ENCODE data around the gene CYP2B6. TPM values are rescaled to one million over a fixed set of nuclear protein-coding genes. Genes with fewer than 3 reads are reported as not detected.

Gene CYP2B6
- total RNA-seq (under 1 TPM in 1 of 5 donors, not detected in 4; 0.87 TPM), polyA plus RNA-seq (not detected)
- long read RNA-seq, donor 1: 0 reads
- long read RNA-seq, donor 2, partial matches to known transcripts: 0 of 1 reads
- long read RNA-seq, donor 2, other reads (novel, unspliced or antisense): 0 of 1 reads
- long read RNA-seq, donor 3: 0 reads
- long read RNA-seq, donor 4: 0 reads
- long read RNA-seq, donor 5: 0 reads
- long read RNA-seq, donor 6: 0 reads
- long read RNA-seq, donor 7, partial matches to known transcripts: 0 of 1 reads
- long read RNA-seq, donor 7, other reads (novel, unspliced or antisense): 0 of 1 reads
- long read RNA-seq, donor 8: 0 reads
- long read RNA-seq, donor 9: 0 reads
- long read RNA-seq, donor 10, partial matches to known transcripts: 5 of 6 reads
- long read RNA-seq, donor 10, other reads (novel, unspliced or antisense): 0 of 6 reads

- H3K27me3 ChIP-seq: peaks cover 0 to 8% (median 0%) of the 10 kb centered on the region in 3 donors
- no peaks in the 10 kb centered on the region for H3K36me3 ChIP-seq
- TF ChIP-seq POLR2AphosphoS5 (IDR thresholded peaks at IDR 0.05) (no peak), EP300 (IDR thresholded peaks at IDR 0.05) (no peak), CTCF (IDR thresholded peaks at IDR 0.05) (no peak), POLR2A (IDR thresholded peaks at IDR 0.05) (no peak)
- DNase-seq: no peak
- H3K9me3 ChIP-seq: peaks cover 0 to 16% (median 15%) of the 10 kb centered on the region in 4 donors
- WGBS, 5 donors: 56 to 84% (median 76%) methylated on average over 2 of the region's 2 CpGs
- peaks cover 0 to 4% (median 0%) of the 10 kb centered on the region in 4 donors for H3K4me1 ChIP-seq
- intact Hi-C loops (cut with DNase I; ENCODE audit: low total_unique reads): no loop called here
- H3K4me3 ChIP-seq: no peak within 1 kb of the TSS
- no peak within 1 kb of the TSS for H3K27ac ChIP-seq
Observed at GRCh38 chr19:40990972-40991381, at the start of gene CYP2B6. CYP2B6 (plus strand) TSS chr19:40991282; CDS start chr19:40991306, 24 bp downstream.

GRCh38 chr19:40941481-40942219 is 49.4 kb upstream of the CYP2B6 start:
- no peak overlapping the region for H3K4me3 ChIP-seq
- intact Hi-C loops (cut with DNase I; ENCODE audit: low total_unique reads): no loop called here
- no peak for DNase-seq
- H3K36me3 ChIP-seq: no peaks in the 10 kb centered on the region
- H3K9me3 ChIP-seq: no peaks in the 10 kb centered on the region
- H3K27me3 ChIP-seq: peaks cover 0 to 45% (median 0%) of the 10 kb centered on the region in 3 donors
- TF ChIP-seq CTCF (IDR thresholded peaks at IDR 0.05) (no peak), POLR2AphosphoS5 (IDR thresholded peaks at IDR 0.05) (no peak), EP300 (IDR thresholded peaks at IDR 0.05) (no peak)
- H3K4me1 ChIP-seq: no peaks in the 10 kb centered on the region
- H3K27ac ChIP-seq: no peak overlapping the region
- WGBS, 5 donors: 63 to 76% (median 74%) methylated on average over 9 of the region's 9 CpGs

- Histone ChIP-seq H3K36me3 (no peaks in the 10 kb centered on the region), H3K27me3 (peaks cover 0 to 22% (median 0%) of the 10 kb centered on the region in 3 donors), H3K9me3 (no peaks in the 10 kb centered on the region), H3K4me3 (no peak overlapping the region), H3K4me1 (no peaks in the 10 kb centered on the region), H3K27ac (no peak overlapping the region)
- TF ChIP-seq CTCF (IDR thresholded peaks at IDR 0.05) (no peak), POLR2AphosphoS5 (IDR thresholded peaks at IDR 0.05) (no peak), POLR2A (IDR thresholded peaks at IDR 0.05) (no peak), EP300 (IDR thresholded peaks at IDR 0.05) (no peak)
- intact Hi-C loops (cut with DNase I; ENCODE audit: low total_unique reads): no loop called here
- WGBS, 5 donors: 65 to 79% (median 72%) methylated on average over 2 of the region's 2 CpGs
- no peak for DNase-seq
Observed at GRCh38 chr19:40945645-40946044, 45.4 kb upstream of the CYP2B6 start.

- 65 to 90% (median 80%) methylated on average over 2 of the region's 2 CpGs for WGBS, 5 donors
Observed at GRCh38 chr19:40947114-40947513, 44.0 kb upstream of the CYP2B6 start.

More at GRCh38 chr19:40947114-40947513, 44.0 kb upstream of the CYP2B6 start:
- H3K4me3 ChIP-seq: no peak overlapping the region
- no peaks in the 10 kb centered on the region for H3K36me3 ChIP-seq
- no peak for DNase-seq
- H3K27me3 ChIP-seq: peaks cover 0 to 21% (median 0%) of the 10 kb centered on the region in 3 donors
- H3K9me3 ChIP-seq: peaks cover 0 to 12% (median 6%) of the 10 kb centered on the region in 4 donors
- no peaks in the 10 kb centered on the region for H3K4me1 ChIP-seq
- H3K27ac ChIP-seq: no peak overlapping the region
- TF ChIP-seq POLR2A (IDR thresholded peaks at IDR 0.05): no peak
- no peak for TF ChIP-seq POLR2AphosphoS5 (IDR thresholded peaks at IDR 0.05)
- no peak for TF ChIP-seq EP300 (IDR thresholded peaks at IDR 0.05)
- TF ChIP-seq CTCF (IDR thresholded peaks at IDR 0.05): no peak
- intact Hi-C loops (cut with DNase I; ENCODE audit: low total_unique reads): no loop called here

Measured in stomach (tissue), 19 donors.